IPS DF 6.9 (cell line): Measurements from ENCODE around the gene ACACA.
"Not testable (repeated sequence)": the region's sequence is repeated elsewhere in the genome, so short reads cannot be mapped to it uniquely, and the experiment has no call there.

Experiments
- DNase-seq: peaks from one replicate; pipeline ENCODE4 v3.0.0-alpha.2; 2013; ENCODE audit warnings: low read depth, low spot score
- H3K27ac ChIP-seq: one replicate; pipeline ENCODE4 v1.5.1; 2013; ENCODE audit warnings: low read length, control low read depth
- H3K27me3 ChIP-seq: 2 replicates; pipeline ENCODE4 v1.6.1; 2013; ENCODE audit warnings: mild to moderate bottlenecking, low read length; ENCODE audit not compliant: control insufficient read depth, insufficient read depth
- H3K36me3 ChIP-seq: 2 replicates; pipeline ENCODE4 v1.6.1; 2013; ENCODE audit warnings: low read length; ENCODE audit not compliant: control insufficient read depth, insufficient read depth
- H3K4me1 ChIP-seq: 2 replicates; pipeline ENCODE4 v1.6.1; 2013; ENCODE audit warnings: low read length; ENCODE audit not compliant: control insufficient read depth, insufficient read depth
- H3K4me3 ChIP-seq: 2 replicates; pipeline ENCODE4 v1.5.1; 2013; ENCODE audit warnings: mild to moderate bottlenecking, low read length
- H3K9me3 ChIP-seq: 2 replicates; pipeline ENCODE4 v1.6.1; 2013; ENCODE audit warnings: low read length, inconsistent platforms; ENCODE audit not compliant: control insufficient read depth, insufficient read depth
- WGBS: extraction: QIAGEN DNeasy Blood & Tissue Kit; methylation state at CpG from one replicate; pipeline ENCODE4 v1.1.7; 2013; ENCODE audit warnings: mixed read lengths, missing lambda C conversion rate; ENCODE audit not compliant: insufficient read length, insufficient coverage; 5-methylcytosine and 5-hydroxymethylcytosine counted together

The ACACA gene

GRCh38 chr17:37083456-37083855 is 323.2 kb downstream of the ACACA start:
- Histone ChIP-seq H3K27me3 (no peaks in the 10 kb centered on the region), H3K4me1 (peaks cover 5% of the 10 kb centered on the region; the same call in 1 of the 2 replicates), H3K36me3 (peaks cover 13% of the 10 kb centered on the region; the same call in 1 of the 2 replicates), H3K9me3 (no peaks in the 10 kb centered on the region), H3K4me3 (no peak overlapping the region), H3K27ac (no peak overlapping the region)
- WGBS = no CpG with 5 or more reads among the region's 6 CpGs
- no peak for DNase-seq

DNA sequence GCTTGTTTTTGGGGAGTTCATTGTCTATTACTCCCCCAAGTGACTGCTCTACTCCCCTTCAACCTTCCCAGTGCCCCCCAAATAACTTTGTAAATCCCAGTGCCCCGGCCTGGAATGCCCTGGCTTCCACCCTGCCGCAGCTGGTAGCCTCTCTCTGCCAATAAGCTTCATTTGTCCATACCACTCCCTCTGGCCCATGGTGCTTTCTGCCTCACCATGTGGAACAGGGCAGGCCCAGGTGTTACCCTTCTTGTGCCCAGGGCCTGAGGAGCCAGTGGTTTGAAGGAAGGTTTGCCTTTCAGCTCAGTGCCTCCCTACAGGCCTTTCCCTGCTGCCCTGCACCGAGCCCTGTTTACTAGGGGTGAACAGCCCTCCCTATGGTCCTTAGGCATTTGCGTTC is 323.7 kb downstream of the ACACA start:
- no peak overlapping the region for H3K4me3 ChIP-seq
- no peak for DNase-seq
- H3K36me3 ChIP-seq = peaks cover 13% of the 10 kb centered on the region; the same call in 1 of the 2 replicates
- H3K27ac ChIP-seq = no peak overlapping the region
- H3K27me3 ChIP-seq = no peaks in the 10 kb centered on the region
- peaks cover 5% of the 10 kb centered on the region; the same call in 1 of the 2 replicates for H3K4me1 ChIP-seq
- no CpG with 5 or more reads among the region's 4 CpGs for WGBS
- H3K9me3 ChIP-seq = no peaks in the 10 kb centered on the region

GRCh38 chr17:37082311-37082860 is 324.2 kb downstream of the ACACA start:
- Histone ChIP-seq H3K4me3 (no peak overlapping the region), H3K27ac (no peak overlapping the region), H3K36me3 (peaks cover 13% of the 10 kb centered on the region; the same call in 1 of the 2 replicates), H3K4me1 (peaks cover 5% of the 10 kb centered on the region; the same call in 1 of the 2 replicates), H3K9me3 (no peaks in the 10 kb centered on the region), H3K27me3 (no peaks in the 10 kb centered on the region)
- no peak for DNase-seq
- WGBS = no CpG with 5 or more reads among the region's 8 CpGs

GRCh38 chr17:37081287-37081686 is 325.3 kb downstream of the ACACA start:
- H3K9me3 ChIP-seq = no peaks in the 10 kb centered on the region
- no peak overlapping the region for H3K4me3 ChIP-seq
- peaks cover 5% of the 10 kb centered on the region; the same call in 1 of the 2 replicates for H3K4me1 ChIP-seq
- no peak for DNase-seq
- WGBS = no CpG with 5 or more reads among the region's 5 CpGs
- H3K27me3 ChIP-seq = no peaks in the 10 kb centered on the region
- H3K27ac ChIP-seq = no peak overlapping the region
- H3K36me3 ChIP-seq = peaks cover 7% of the 10 kb centered on the region; the same call in 1 of the 2 replicates

DNA sequence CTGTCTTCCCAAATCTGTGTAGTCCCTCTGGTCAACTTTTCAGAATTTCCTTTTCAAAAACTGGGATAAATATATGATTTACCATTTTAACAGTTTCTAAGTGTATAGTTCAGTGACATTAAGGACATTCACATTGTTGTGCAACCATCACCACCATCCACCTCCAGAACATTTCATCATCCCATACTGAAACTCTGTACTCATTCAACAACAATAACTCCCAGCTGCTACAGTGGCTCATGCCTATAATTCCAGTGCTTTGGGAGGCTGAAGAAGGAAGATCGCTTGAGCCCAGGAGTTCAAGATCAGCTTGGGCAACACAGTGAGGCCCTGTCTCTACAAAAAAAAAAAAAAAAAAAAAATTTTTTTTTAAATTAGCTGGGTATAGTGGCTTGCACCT is 326.9 kb downstream of the ACACA start:
- Histone ChIP-seq H3K27ac (no peak overlapping the region), H3K36me3 (no peaks in the 10 kb centered on the region), H3K9me3 (no peaks in the 10 kb centered on the region), H3K4me3 (no peak overlapping the region), H3K27me3 (no peaks in the 10 kb centered on the region), H3K4me1 (peaks cover 5% of the 10 kb centered on the region; the same call in 1 of the 2 replicates)
- no CpG with 5 or more reads among the region's 1 CpG for WGBS
- DNase-seq = no peak

GRCh38 chr17:37079065-37079708 is 327.4 kb downstream of the ACACA start:
- no peak overlapping the region for H3K4me3 ChIP-seq
- no peaks in the 10 kb centered on the region for H3K27me3 ChIP-seq
- no peaks in the 10 kb centered on the region for H3K9me3 ChIP-seq
- peaks cover 5% of the 10 kb centered on the region; the same call in 1 of the 2 replicates for H3K4me1 ChIP-seq
- no peak overlapping the region for H3K27ac ChIP-seq
- no CpG with 5 or more reads among the region's 2 CpGs for WGBS
- no peaks in the 10 kb centered on the region for H3K36me3 ChIP-seq
- DNase-seq = no peak

DNA sequence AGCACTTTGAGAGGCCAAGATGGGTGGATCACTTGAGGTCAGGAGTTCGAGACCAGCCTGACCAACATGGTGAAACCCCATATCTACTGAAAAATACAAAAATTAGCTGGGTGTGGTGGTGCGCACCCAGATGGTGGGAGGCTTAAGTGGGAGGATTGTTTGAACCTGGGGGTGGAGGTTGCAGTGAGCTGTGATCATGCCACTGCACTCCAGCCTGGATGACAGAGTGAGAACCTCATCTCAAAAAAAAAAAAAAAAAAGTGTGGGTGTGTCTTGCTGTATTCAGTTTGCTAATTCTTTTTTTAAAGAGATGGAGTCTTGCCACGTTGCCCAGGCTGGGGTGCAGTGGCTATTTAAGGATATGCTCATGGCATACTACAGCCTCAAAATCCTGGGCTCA is 333.2 kb downstream of the ACACA start:
- no CpG with 5 or more reads among the region's 3 CpGs for WGBS
- DNase-seq, H3K4me3 ChIP-seq, H3K4me1 ChIP-seq, H3K9me3 ChIP-seq, H3K27ac ChIP-seq, H3K27me3 ChIP-seq, H3K36me3 ChIP-seq: not testable (repeated sequence)

DNA sequence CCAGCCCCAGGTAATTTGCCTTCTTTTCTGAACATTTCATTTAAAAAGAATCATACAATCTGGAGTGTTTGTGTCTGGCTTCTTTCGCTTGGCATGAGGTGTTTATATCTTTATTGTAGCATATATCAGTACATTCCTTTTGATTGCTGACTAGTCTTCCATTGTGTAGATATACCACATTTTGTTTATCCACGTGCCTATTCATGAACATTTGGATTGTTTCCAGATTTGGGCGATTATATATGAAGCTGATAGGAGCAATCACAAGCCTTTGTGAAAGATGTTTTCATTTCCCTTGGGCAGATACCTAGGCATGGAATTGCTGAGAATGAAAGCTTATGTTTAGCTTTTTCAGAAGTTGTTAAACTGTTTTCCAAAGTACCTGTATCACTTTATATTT is 337.5 kb downstream of the ACACA start:
- Histone ChIP-seq H3K9me3 (no peaks in the 10 kb centered on the region), H3K36me3 (no peaks in the 10 kb centered on the region), H3K4me1 (peaks cover 23% of the 10 kb centered on the region), H3K27ac (no peak overlapping the region), H3K27me3 (no peaks in the 10 kb centered on the region), H3K4me3 (no peak overlapping the region)
- WGBS = no CpG with 5 or more reads among the region's 3 CpGs
- no peak for DNase-seq

DNA sequence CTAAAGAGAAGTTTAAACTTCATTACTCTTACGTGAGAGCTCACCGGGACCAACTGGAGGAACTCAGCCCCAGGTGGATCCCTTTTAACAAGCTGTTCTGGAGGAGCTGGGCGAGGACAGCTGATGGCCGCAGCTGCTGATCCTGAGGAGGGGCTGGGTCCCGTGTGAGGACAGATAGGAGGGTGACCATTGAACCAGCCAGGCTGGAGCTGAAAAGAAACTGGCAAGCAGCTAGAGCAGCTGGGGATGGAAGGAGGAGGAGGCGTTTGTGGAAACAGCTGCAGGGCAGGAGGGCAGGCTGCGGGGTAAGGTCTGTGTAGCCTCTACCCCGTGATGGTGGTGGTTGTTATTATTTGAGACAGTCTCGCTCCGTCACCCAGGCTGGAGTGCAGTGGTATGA is 338.4 kb downstream of the ACACA start:
- H3K9me3 ChIP-seq = no peaks in the 10 kb centered on the region
- peaks cover 23% of the 10 kb centered on the region for H3K4me1 ChIP-seq
- H3K4me3 ChIP-seq = no peak overlapping the region
- no peaks in the 10 kb centered on the region for H3K27me3 ChIP-seq
- no peak for DNase-seq
- H3K27ac ChIP-seq = no peak overlapping the region
- no peaks in the 10 kb centered on the region for H3K36me3 ChIP-seq
- WGBS = no CpG with 5 or more reads among the region's 10 CpGs

- H3K4me3 ChIP-seq = no peak overlapping the region
- H3K27me3 ChIP-seq = no peaks in the 10 kb centered on the region
- no peak overlapping the region for H3K27ac ChIP-seq
- H3K4me1 ChIP-seq = peaks cover 23% of the 10 kb centered on the region
- H3K9me3 ChIP-seq = no peaks in the 10 kb centered on the region
- WGBS = no CpG with 5 or more reads among the region's 13 CpGs
- no peaks in the 10 kb centered on the region for H3K36me3 ChIP-seq
- no peak for DNase-seq
These were observed 339.0 kb downstream of the ACACA start for GRCh38 chr17:37067555-37068111.
